Neural cell (in vitro differentiated cells): ENCODE results near the gene AGAP2.

Experiments
- EZH2 ChIP-seq: fragments of 200-600, 300-800 bp; shearing (Covaris generic), sonication (generic); IDR thresholded peaks from 2 replicates; pipeline ENCODE4 v1.6.1; 2014; ENCODE audit warnings: antibody characterized with exemption, low read length, borderline replicate concordance, mild to moderate bottlenecking; ENCODE audit not compliant: insufficient read depth, poor library complexity, severe bottlenecking
- REST ChIP-seq: IDR thresholded peaks from 2 replicates; pipeline ENCODE4 v1.6.1; 2012; ENCODE audit warnings: borderline replicate concordance
- TAF1 ChIP-seq: IDR thresholded peaks from 2 replicates; pipeline ENCODE4 v1.6.1; 2012; ENCODE audit warnings: low read depth
- TF ChIP-seq, protein P1 (sequence below): fragments of 450-650 bp; IDR thresholded peaks from 2 replicates; pipeline ENCODE4 v1.5.1; 2014; ENCODE audit warnings: antibody characterized with exemption, mild to moderate bottlenecking, moderate library complexity; ENCODE audit not compliant: poor library complexity, severe bottlenecking

- TF ChIP-seq REST (no peak), EZH2 (no peak), TAF1 (no peak)
- TF ChIP-seq, protein P1, sequence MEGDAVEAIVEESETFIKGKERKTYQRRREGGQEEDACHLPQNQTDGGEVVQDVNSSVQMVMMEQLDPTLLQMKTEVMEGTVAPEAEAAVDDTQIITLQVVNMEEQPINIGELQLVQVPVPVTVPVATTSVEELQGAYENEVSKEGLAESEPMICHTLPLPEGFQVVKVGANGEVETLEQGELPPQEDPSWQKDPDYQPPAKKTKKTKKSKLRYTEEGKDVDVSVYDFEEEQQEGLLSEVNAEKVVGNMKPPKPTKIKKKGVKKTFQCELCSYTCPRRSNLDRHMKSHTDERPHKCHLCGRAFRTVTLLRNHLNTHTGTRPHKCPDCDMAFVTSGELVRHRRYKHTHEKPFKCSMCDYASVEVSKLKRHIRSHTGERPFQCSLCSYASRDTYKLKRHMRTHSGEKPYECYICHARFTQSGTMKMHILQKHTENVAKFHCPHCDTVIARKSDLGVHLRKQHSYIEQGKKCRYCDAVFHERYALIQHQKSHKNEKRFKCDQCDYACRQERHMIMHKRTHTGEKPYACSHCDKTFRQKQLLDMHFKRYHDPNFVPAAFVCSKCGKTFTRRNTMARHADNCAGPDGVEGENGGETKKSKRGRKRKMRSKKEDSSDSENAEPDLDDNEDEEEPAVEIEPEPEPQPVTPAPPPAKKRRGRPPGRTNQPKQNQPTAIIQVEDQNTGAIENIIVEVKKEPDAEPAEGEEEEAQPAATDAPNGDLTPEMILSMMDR = no peak
These were observed 5.2 kb upstream of the AGAP2 start for GRCh38 chr12:57743769-57744168.
